Glutamatergic neuron (in vitro differentiated cells): ENCODE measurements around the gene TNFSF12. TPM values are rescaled to one million over a fixed set of nuclear protein-coding genes. Genes with fewer than 3 reads are reported as not detected.
A peak's percentile ranks its signal among the peaks of the same experiment; 100 is the strongest.

Experiments
- DNase-seq: peaks from one replicate; pipeline ENCODE4 v3.0.0; 2022
- H3K27ac Mint-ChIP-seq: one replicate; pipeline ENCODE4 v1.8.0; 2020; ENCODE audit warnings: mild to moderate bottlenecking, mixed read lengths, inconsistent platforms; ENCODE audit not compliant: unreplicated experiment
- H3K27me3 Mint-ChIP-seq: one replicate; pipeline ENCODE4 v1.8.0; 2020; ENCODE audit warnings: mild to moderate bottlenecking, moderate library complexity, mixed read lengths, inconsistent platforms; ENCODE audit not compliant: unreplicated experiment
- H3K36me3 Mint-ChIP-seq: one replicate; pipeline ENCODE4 v1.8.0; 2020; ENCODE audit warnings: mild to moderate bottlenecking, mixed read lengths, inconsistent platforms; ENCODE audit not compliant: unreplicated experiment
- H3K4me1 Mint-ChIP-seq: one replicate; pipeline ENCODE4 v1.8.0; 2020; ENCODE audit warnings: mild to moderate bottlenecking, low read depth, mixed read lengths, inconsistent platforms; ENCODE audit not compliant: unreplicated experiment
- H3K4me3 Mint-ChIP-seq: one replicate; pipeline ENCODE4 v1.8.0; 2020; ENCODE audit warnings: mild to moderate bottlenecking, mixed read lengths, inconsistent platforms; ENCODE audit not compliant: unreplicated experiment
- H3K9me3 Mint-ChIP-seq: one replicate; pipeline ENCODE4 v1.8.0; 2020; ENCODE audit warnings: mild to moderate bottlenecking, moderate library complexity, mixed read lengths, inconsistent platforms; ENCODE audit not compliant: unreplicated experiment
- CTCF ChIP-seq: fragments of 200-600 bp; sonication (generic); IDR thresholded peaks from one replicate; pipeline ENCODE4 v1.5.0; 2021; ENCODE audit not compliant: partially characterized antibody, unreplicated experiment
- total RNA-seq: library from RNA; stranded (reverse); fragmentation: NEBNext Ultra II Directional; extraction: Animal tissue kit (Norgen Biotek cat#: 25700); gene quantifications from one replicate; pipeline ENCODE4 v1.2.1, GENCODE V29; 2021; ENCODE audit not compliant: unreplicated experiment

Gene TNFSF12
- total RNA-seq, 1 donor from 2014 or later, result 0.83 TPM

- peak overlapping the region; percentile 9 for H3K27ac Mint-ChIP-seq
- DNase-seq, result no peak
- no peak for TF ChIP-seq CTCF
- H3K36me3 Mint-ChIP-seq, result peaks cover 10% of the 10 kb centered on the region
- H3K27me3 Mint-ChIP-seq, result peaks cover 15% of the 10 kb centered on the region
- peaks cover 7% of the 10 kb centered on the region for H3K9me3 Mint-ChIP-seq
- H3K4me1 Mint-ChIP-seq, result peaks cover 4% of the 10 kb centered on the region
- no peak overlapping the region for H3K4me3 Mint-ChIP-seq
Observed at GRCh38 chr17:7552621-7553051, 3.8 kb downstream of the TNFSF12 start.

DNA sequence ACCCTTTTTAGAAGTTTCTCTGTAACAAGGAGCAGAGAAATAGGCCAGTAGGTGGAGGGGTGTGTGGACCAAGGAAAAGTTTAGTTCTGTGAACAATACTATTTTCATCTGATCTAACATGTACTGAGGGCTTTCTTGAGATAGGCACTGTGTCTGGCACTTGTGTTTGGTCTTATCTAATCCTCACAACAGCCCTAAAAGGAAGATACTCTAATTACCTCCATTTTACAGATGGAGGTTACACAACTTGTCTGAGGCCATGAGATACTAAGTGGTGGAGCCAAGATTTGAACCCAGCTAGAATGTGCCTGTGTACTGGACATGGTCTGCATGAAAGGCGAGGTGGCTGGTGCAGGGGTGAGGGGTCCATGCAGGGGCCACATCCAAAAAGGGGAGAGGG, 4.5 kb downstream of the TNFSF12 start:
- peaks cover 10% of the 10 kb centered on the region for H3K36me3 Mint-ChIP-seq
- no peak for TF ChIP-seq CTCF
- no peak overlapping the region for H3K4me3 Mint-ChIP-seq
- no peak overlapping the region for H3K27ac Mint-ChIP-seq
- peaks cover 4% of the 10 kb centered on the region for H3K4me1 Mint-ChIP-seq
- H3K9me3 Mint-ChIP-seq, result peaks cover 7% of the 10 kb centered on the region
- DNase-seq, result no peak
- H3K27me3 Mint-ChIP-seq, result peaks cover 13% of the 10 kb centered on the region

- H3K27me3 Mint-ChIP-seq, result peaks cover 8% of the 10 kb centered on the region
- TF ChIP-seq CTCF, result no peak
- peaks cover 5% of the 10 kb centered on the region for H3K4me1 Mint-ChIP-seq
- H3K9me3 Mint-ChIP-seq, result peaks cover 8% of the 10 kb centered on the region
- no peak overlapping the region for H3K27ac Mint-ChIP-seq
- peaks cover 10% of the 10 kb centered on the region for H3K36me3 Mint-ChIP-seq
- no peak overlapping the region for H3K4me3 Mint-ChIP-seq
- DNase-seq, result no peak
Observed at GRCh38 chr17:7555320-7555948, 6.6 kb downstream of the TNFSF12 start.

DNA sequence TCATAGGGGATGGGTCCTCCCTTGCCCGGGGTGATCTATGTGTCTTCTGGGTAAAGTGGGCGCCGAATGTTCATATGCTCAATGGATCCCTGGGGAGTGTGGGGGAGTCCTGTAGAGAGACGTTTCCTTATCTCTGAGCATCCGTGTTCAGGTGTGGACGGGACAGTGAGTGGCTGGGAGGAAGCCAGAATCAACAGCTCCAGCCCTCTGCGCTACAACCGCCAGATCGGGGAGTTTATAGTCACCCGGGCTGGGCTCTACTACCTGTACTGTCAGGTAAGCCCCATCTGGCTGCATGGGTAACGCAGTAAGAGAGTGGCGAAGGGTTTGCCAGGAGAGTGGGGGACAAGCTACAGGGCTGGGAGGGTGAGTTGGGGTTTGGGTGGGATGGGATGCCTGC, 7.8 kb downstream of the TNFSF12 start:
- H3K4me3 Mint-ChIP-seq, result no peak overlapping the region
- H3K36me3 Mint-ChIP-seq, result peaks cover 10% of the 10 kb centered on the region
- H3K27ac Mint-ChIP-seq, result no peak overlapping the region
- peaks cover 11% of the 10 kb centered on the region for H3K27me3 Mint-ChIP-seq
- no peak for TF ChIP-seq CTCF
- H3K9me3 Mint-ChIP-seq, result peaks cover 12% of the 10 kb centered on the region
- no peak for DNase-seq
- peaks cover 10% of the 10 kb centered on the region for H3K4me1 Mint-ChIP-seq

- no peak overlapping the region for H3K4me3 Mint-ChIP-seq
- peaks cover 12% of the 10 kb centered on the region for H3K9me3 Mint-ChIP-seq
- DNase-seq, result no peak
- no peak overlapping the region for H3K27ac Mint-ChIP-seq
- H3K27me3 Mint-ChIP-seq, result peaks cover 8% of the 10 kb centered on the region
- peaks cover 10% of the 10 kb centered on the region for H3K36me3 Mint-ChIP-seq
- H3K4me1 Mint-ChIP-seq, result peaks cover 10% of the 10 kb centered on the region
- no peak for TF ChIP-seq CTCF
Observed at GRCh38 chr17:7557147-7557764, 8.4 kb downstream of the TNFSF12 start.
